ENCODE data around the gene PRKAR1B.
A peak's percentile ranks its signal among the peaks of the same experiment; 100 is the strongest.

Gene PRKAR1B

GRCh38 chr7:728602-729001, 1.5 kb upstream of the PRKAR1B start:
- no peak for TF ChIP-seq CTCF (IDR thresholded peaks at IDR 0.05; ENCODE audit: insufficient read depth, low read depth, low read length, missing control alignments)
- H3K4me3 ChIP-seq (ENCODE audit: low read length) = no peak overlapping the region
- no peak for DNase-seq (ENCODE audit: low read depth)

- no peak for DNase-seq (ENCODE audit: low read depth)
- TF ChIP-seq CTCF (IDR thresholded peaks at IDR 0.05; ENCODE audit: insufficient read depth, low read depth, low read length, missing control alignments) = no peak
- H3K4me3 ChIP-seq (ENCODE audit: low read length) = peak overlapping the region; percentile 80
Observed at GRCh38 chr7:727806-728460, 852 bp upstream of the PRKAR1B start.

- no peak for DNase-seq (ENCODE audit: low read depth)
- peak overlapping the region; percentile 80 for H3K4me3 ChIP-seq (ENCODE audit: low read length)
Observed at GRCh38 chr7:726854-727103, 302 bp downstream of the PRKAR1B start.

GRCh38 chr7:726084-726853, 812 bp downstream of the PRKAR1B start, which contains the start of gene DNAAF5:
DNAAF5 (plus strand) TSS chr7:726699; CDS start chr7:726721, 22 bp downstream.
- TF ChIP-seq CTCF (IDR thresholded peaks at IDR 0.05; ENCODE audit: insufficient read depth, low read depth, low read length, missing control alignments) = no peak
- peak; percentile 88 for DNase-seq (ENCODE audit: low read depth)
- peak within 1 kb of the TSS; percentile 80 for H3K4me3 ChIP-seq (ENCODE audit: low read length)

More at GRCh38 chr7:726854-727103, 302 bp downstream of the PRKAR1B start:
- no peak for TF ChIP-seq CTCF (IDR thresholded peaks at IDR 0.05; ENCODE audit: insufficient read depth, low read depth, low read length, missing control alignments)

- H3K4me3 ChIP-seq (ENCODE audit: low read length) = peak overlapping the region; percentile 80
- TF ChIP-seq CTCF (IDR thresholded peaks at IDR 0.05; ENCODE audit: insufficient read depth, low read depth, low read length, missing control alignments) = no peak
- DNase-seq (ENCODE audit: low read depth) = peak; percentile 79
Observed at GRCh38 chr7:725223-726005, 1.7 kb downstream of the PRKAR1B start.

GRCh38 chr7:724298-724697, 2.8 kb downstream of the PRKAR1B start:
- DNase-seq (ENCODE audit: low read depth) = no peak
- TF ChIP-seq CTCF (IDR thresholded peaks at IDR 0.05; ENCODE audit: insufficient read depth, low read depth, low read length, missing control alignments) = no peak
- no peak overlapping the region for H3K4me3 ChIP-seq (ENCODE audit: low read length)
